Endothelial cell of umbilical vein (primary cell): ENCODE measurements around the gene PAX1. TPM values are rescaled to one million over a fixed set of nuclear protein-coding genes. Genes with fewer than 3 reads are reported as not detected.

Source experiments
- BruUV-seq: library from RNA; stranded (reverse); fragments of 400-500 nt; replicated peaks from 2 replicates; lab custom pipeline; 2021; lab: Mats Ljungman, UMichigan
- CTCF ChIA-PET: fragments of 300-600, 350-600 bp; sonication (Branson Sonifier 250); formaldehyde crosslinking; loops from one replicate; lab custom pipeline; 2021; ENCODE audit warnings: antibody characterized with exemption, inconsistent platforms; lab: Charles Lee
- POLR2A ChIA-PET: fragments of 300-600, 350-600 bp; sonication (Branson Sonifier 250); formaldehyde crosslinking; loops from one replicate; lab custom pipeline; 2021; ENCODE audit warnings: antibody characterized with exemption, inconsistent platforms; lab: Charles Lee
- DNase-seq: peaks from one replicate; pipeline ENCODE4 v3.0.0-alpha.2; 2011; ENCODE audit warnings: low read depth, low spot score
- FAIRE-seq: peaks from 2 replicates; lab custom pipeline; 2011; peaks lifted over from hg19 to GRCh38; lab: Jason Lieb, UNC
- H2AFZ ChIP-seq: 2 replicates; pipeline ENCODE4 v1.6.0; 2012; ENCODE audit warnings: low read depth, low read length, control low read depth, inconsistent platforms
- H3K27ac ChIP-seq: 2 replicates; pipeline ENCODE4 v1.5.1; 2011; ENCODE audit warnings: low read depth, mild to moderate bottlenecking, control low read depth, low read length, moderate library complexity; ENCODE audit not compliant: insufficient read depth
- H3K27me3 ChIP-seq, 2 experiments: 2 replicates each; pipeline versions ENCODE4 v1.6.0 to v1.6.1; 2011; ENCODE audit warnings: low read length in 2 of 2, mixed read lengths in 1 of 2; ENCODE audit not compliant: control insufficient read depth in 2 of 2, insufficient read depth in 2 of 2
- H3K36me3 ChIP-seq, 2 experiments: 2 replicates in 1 of 2; 3 replicates in 1 of 2; pipeline ENCODE4 v1.5.1; 2011; ENCODE audit warnings: low read length in 2 of 2, mild to moderate bottlenecking in 1 of 2, moderate library complexity in 1 of 2; ENCODE audit not compliant: control insufficient read depth in 2 of 2, insufficient read depth in 2 of 2; ENCODE audit errors: extremely low read depth in 1 of 2
- H3K4me1 ChIP-seq: 3 replicates; pipeline ENCODE4 v1.5.1; 2011; ENCODE audit warnings: mild to moderate bottlenecking, low read length; ENCODE audit not compliant: control insufficient read depth, insufficient read depth; ENCODE audit errors: extremely low read depth
- H3K4me2 ChIP-seq: 2 replicates; pipeline ENCODE4 v1.6.1; 2011; ENCODE audit warnings: low read length, control low read depth, mixed read lengths; ENCODE audit not compliant: insufficient read depth
- H3K4me3 ChIP-seq, 3 experiments: fragments of 200-600 bp in 1 of 3; sonication (generic), shearing (Covaris generic) in 1 of 3; replicated peaks in 1 of 3; 2 replicates each; pipeline ENCODE4 v1.5.1; 2011 to 2016; ENCODE audit warnings: control low read depth in 3 of 3, low read length in 3 of 3, mild to moderate bottlenecking in 2 of 3, inconsistent platforms in 1 of 3, low read depth in 1 of 3, moderate library complexity in 1 of 3; ENCODE audit not compliant: insufficient read depth in 1 of 3
- H3K79me2 ChIP-seq: 2 replicates; pipeline ENCODE4 v1.6.0; 2012; ENCODE audit warnings: low read length, inconsistent platforms; ENCODE audit not compliant: control insufficient read depth, insufficient read depth
- H3K9ac ChIP-seq: replicated peaks from 2 replicates; pipeline ENCODE3; 2011; ENCODE audit warnings: low read length, control low read depth; ENCODE audit not compliant: insufficient read depth; ENCODE audit errors: extremely low read depth
- H3K9me1 ChIP-seq: replicated peaks from 3 replicates; pipeline ENCODE4 v1.6.0; 2011; ENCODE audit warnings: mild to moderate bottlenecking, low read length; ENCODE audit not compliant: control insufficient read depth, insufficient read depth; ENCODE audit errors: extremely low read depth
- H3K9me3 ChIP-seq: replicated peaks from 2 replicates; pipeline ENCODE4 v1.5.1; 2012; ENCODE audit warnings: low read length, inconsistent platforms; ENCODE audit not compliant: control insufficient read depth, insufficient read depth
- H4K20me1 ChIP-seq: replicated peaks from 2 replicates; pipeline ENCODE3; 2011; ENCODE audit warnings: mild to moderate bottlenecking, low read length; ENCODE audit not compliant: control insufficient read depth, insufficient read depth; ENCODE audit errors: extremely low read depth
- CTCF ChIP-seq, 2 donors: IDR thresholded peaks; 1 replicate in 1 of 2; 2 replicates in 1 of 2; pipeline ENCODE4 v1.5.1; 2011; ENCODE audit warnings: low read length in 2 of 2, mild to moderate bottlenecking in 2 of 2, moderate library complexity in 2 of 2, control low read depth in 1 of 2, inconsistent platforms in 1 of 2, low read depth in 1 of 2; ENCODE audit not compliant: insufficient read depth in 1 of 2; ENCODE audit errors: extremely low read depth in 1 of 2
- EZH2 ChIP-seq: IDR thresholded peaks from 2 replicates; pipeline ENCODE4 v1.6.1; 2012; ENCODE audit warnings: borderline replicate concordance, low read depth, mild to moderate bottlenecking, moderate library complexity, low read length, inconsistent platforms; ENCODE audit not compliant: severe bottlenecking
- FOS ChIP-seq: IDR thresholded peaks from 2 replicates; pipeline ENCODE4 v1.6.1; 2011; ENCODE audit warnings: mild to moderate bottlenecking, low read length, moderate library complexity, borderline replicate concordance; ENCODE audit not compliant: insufficient read depth
- GATA2 ChIP-seq: IDR thresholded peaks from 2 replicates; pipeline ENCODE4 v1.7.0; 2011; ENCODE audit warnings: low read depth, mild to moderate bottlenecking, moderate library complexity, mixed read lengths, low read length; ENCODE audit not compliant: insufficient read length, insufficient read depth
- JUN ChIP-seq: IDR thresholded peaks from 2 replicates; pipeline ENCODE4 v1.6.1; 2011; ENCODE audit warnings: borderline replicate concordance, low read depth; ENCODE audit not compliant: insufficient read length, insufficient read depth
- MAX ChIP-seq: IDR thresholded peaks from 2 replicates; pipeline ENCODE4 v1.6.1; 2011; ENCODE audit not compliant: insufficient read depth, insufficient read length
- MYC ChIP-seq: IDR thresholded peaks from one replicate; pipeline ENCODE4 v1.6.1; 2011; ENCODE audit warnings: mild to moderate bottlenecking, low read depth, low read length
- POLR2A ChIP-seq: IDR thresholded peaks from 2 replicates; pipeline ENCODE4 v1.6.1; 2012; ENCODE audit warnings: low read depth, mild to moderate bottlenecking, control low read depth, low read length
- POLR2AphosphoS5 ChIP-seq: IDR thresholded peaks from 2 replicates; pipeline ENCODE4 v1.6.1; 2012; ENCODE audit warnings: low read depth, mild to moderate bottlenecking, control low read depth, low read length, moderate library complexity; ENCODE audit not compliant: insufficient read depth
- dilution Hi-C: fragments of 300-500 bp; cut with MboI; formaldehyde crosslinking; loops from one replicate; pipeline ENCODE4 v1.15.0; 2019; ENCODE audit warnings: low sequenced_read_pairs; ENCODE audit not compliant: extremely low pct_ligation_motif_present
- intact Hi-C: fragments of 100-400 bp; cut with micrococcal nuclease; formaldehyde crosslinking; loops from one replicate; pipeline ENCODE4 v1.10.0; 2022
- polyA plus RNA-seq, 4 experiments: library from polyadenylated mRNA; depleted of rRNA in 3 of 4; stranded (reverse) in 3 of 4; unstranded in 1 of 4; fragments of >200 nt; gene quantifications; 2 replicates each; pipeline versions ENCODE4 v1.2.1 to v1.2.3, GENCODE V29; 2011 to 2012; ENCODE audit warnings: missing spikeins in 1 of 4
- total RNA-seq: library from RNA; stranded (reverse); gene quantifications from 2 replicates; pipeline ENCODE4 v1.2.3, GENCODE V29; 2021

The PAX1 gene
- total and polyA plus RNA-seq, 2 donors (not counting 3 experiments of a cell fraction or from before 2014, with no cell fraction given): not detected

GRCh38 chr20:21681922-21682318 is 23.5 kb upstream of the PAX1 start:
- Histone ChIP-seq H3K27me3 (no peaks in the 10 kb centered on the region), H3K4me2 (no peak overlapping the region), H3K4me3 (no peak overlapping the region), H4K20me1 (no peaks in the 10 kb centered on the region), H3K79me2 (no peaks in the 10 kb centered on the region), H3K27ac (no peak overlapping the region), H3K9me1 (no peaks in the 10 kb centered on the region), H3K36me3 (no peaks in the 10 kb centered on the region), H2AFZ (no peak overlapping the region), H3K9ac (no peak overlapping the region), H3K9me3 (no peaks in the 10 kb centered on the region), H3K4me1 (no peaks in the 10 kb centered on the region)
- intact Hi-C loops: no loop called here
- ChIA-PET POLR2A (no interaction called here), CTCF (no interaction called here)
- TF ChIP-seq EZH2: no peak
- no peak for TF ChIP-seq JUN
- TF ChIP-seq POLR2A: no peak
- TF ChIP-seq GATA2: no peak
- no peak for TF ChIP-seq CTCF (IDR thresholded peaks at IDR 0.05; ENCODE audit: extremely low read depth in 1 of 2, insufficient read depth in 1 of 2, low read depth in 1 of 2, low read length in 2 of 2)
- TF ChIP-seq MAX: no peak
- no peak for TF ChIP-seq MYC
- TF ChIP-seq POLR2AphosphoS5: no peak
- TF ChIP-seq FOS: no peak
- dilution Hi-C loops: no loop called here
- FAIRE-seq (no peak), DNase-seq (no peak)
- no TSS peak for BruUV-seq
